Caco-2 (cell line): ENCODE results near the gene TLN1. TPM values are rescaled to one million over a fixed set of nuclear protein-coding genes. Genes with fewer than 3 reads are reported as not detected.

Experiments used
- BruUV-seq: library from RNA; stranded (reverse); fragments of 400-500 nt; replicated peaks from 2 replicates; lab custom pipeline; 2021; lab: Mats Ljungman, UMichigan
- CTCF ChIA-PET: fragments of 300-600 bp; sonication (Branson Sonifier 250); formaldehyde crosslinking; loops from one replicate; lab custom pipeline; 2022; ENCODE audit warnings: antibody characterized with exemption; lab: Charles Lee
- POLR2A ChIA-PET: fragments of 300-600 bp; sonication (Branson Sonifier 250); formaldehyde crosslinking; loops from one replicate; lab custom pipeline; 2022; ENCODE audit warnings: antibody characterized with exemption; lab: Charles Lee
- DNase-seq, 2 experiments: peaks; one replicate each; pipeline versions ENCODE4 v3.0.0 to v3.0.0-alpha.2; 2020 to 2022
- H3K27me3 ChIP-seq: replicated peaks from 2 replicates; pipeline ENCODE4 v1.6.0; 2011; ENCODE audit warnings: low read length; ENCODE audit not compliant: control insufficient read depth, insufficient read depth
- H3K36me3 ChIP-seq: 2 replicates; pipeline ENCODE4 v1.5.1; 2011; ENCODE audit warnings: low read length; ENCODE audit not compliant: control insufficient read depth, insufficient read depth
- H3K4me1 ChIP-seq: fragments of 250-450 bp; sonication (Bioruptor Pico); 2 replicates; pipeline ENCODE4 v1.5.1; 2020; ENCODE audit warnings: mild to moderate bottlenecking
- H3K4me3 ChIP-seq: 2 replicates; pipeline ENCODE4 v1.5.1; 2011; ENCODE audit warnings: low read depth, mild to moderate bottlenecking, control low read depth, low read length
- H3K9me3 ChIP-seq: fragments of 250-450 bp; sonication (Bioruptor Pico); 2 replicates; pipeline ENCODE4 v1.5.1; 2020; ENCODE audit warnings: mild to moderate bottlenecking, moderate library complexity
- H3K27ac Mint-ChIP-seq: one replicate; pipeline ENCODE4 v1.8.0; 2022; ENCODE audit warnings: mixed read lengths; ENCODE audit not compliant: unreplicated experiment
- H3K27me3 Mint-ChIP-seq: one replicate; pipeline ENCODE4 v1.8.0; 2022; ENCODE audit warnings: mixed read lengths; ENCODE audit not compliant: insufficient read depth, unreplicated experiment
- H3K36me3 Mint-ChIP-seq: one replicate; pipeline ENCODE4 v1.8.0; 2022; ENCODE audit warnings: mild to moderate bottlenecking, mixed read lengths; ENCODE audit not compliant: insufficient read depth, unreplicated experiment
- H3K4me1 Mint-ChIP-seq: one replicate; pipeline ENCODE4 v1.8.0; 2022; ENCODE audit warnings: low read depth, mixed read lengths; ENCODE audit not compliant: unreplicated experiment
- H3K4me3 Mint-ChIP-seq: one replicate; pipeline ENCODE4 v1.8.0; 2022; ENCODE audit warnings: mild to moderate bottlenecking, moderate library complexity, mixed read lengths; ENCODE audit not compliant: unreplicated experiment
- H3K9me3 Mint-ChIP-seq: one replicate; pipeline ENCODE4 v1.8.0; 2022; ENCODE audit warnings: mixed read lengths; ENCODE audit not compliant: unreplicated experiment
- intact Hi-C: fragments of 100-400 bp; cut with micrococcal nuclease; formaldehyde crosslinking; loops from one replicate; pipeline ENCODE4 v1.10.0; 2022; ENCODE audit not compliant: unreplicated experiment
- total RNA-seq: library from RNA; stranded (reverse); gene quantifications from 2 replicates; pipeline ENCODE4 v1.2.3, GENCODE V29; 2022
- TF ChIP-seq, protein P1 (sequence below), 2 experiments: fragments of 200-600 bp in 1 of 2; IDR thresholded peaks; 1 replicate in 1 of 2; 2 replicates in 1 of 2; pipeline versions ENCODE4 v1.5.1 to v1.8.0; 2011 to 2022; ENCODE audit warnings: antibody characterized with exemption in 1 of 2, control low read depth in 1 of 2, inconsistent platforms in 1 of 2, low read depth in 1 of 2, low read length in 1 of 2, mild to moderate bottlenecking in 1 of 2, moderate library complexity in 1 of 2; ENCODE audit not compliant: insufficient read depth in 1 of 2, severe bottlenecking in 1 of 2, unreplicated experiment in 1 of 2

Gene TLN1
- total RNA-seq, 1 experiment from 2014 or later, result 147 TPM

DNA sequence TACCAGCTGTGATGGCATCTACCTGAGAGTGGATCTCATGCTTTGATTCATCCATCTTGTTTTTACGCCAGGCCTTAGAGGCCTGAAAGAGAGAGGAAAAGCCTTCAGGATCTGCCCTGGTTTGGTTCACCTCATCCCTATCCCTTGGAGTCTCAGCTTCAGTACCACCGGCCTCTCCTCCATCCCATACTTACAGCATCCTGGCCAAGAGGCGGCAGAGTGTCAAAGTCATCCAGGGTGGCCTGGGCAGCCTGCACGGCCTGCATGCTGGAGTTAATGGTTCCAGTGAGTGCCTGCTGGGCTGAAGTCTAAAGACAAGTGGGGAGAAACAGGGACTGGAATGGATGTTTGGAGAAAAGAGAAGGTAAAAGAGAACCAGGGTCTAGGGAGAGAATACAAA lies 12.4 kb downstream of the TLN1 start:
- Histone ChIP-seq H3K4me1 (no peaks in the 10 kb centered on the region), H3K9me3 (no peaks in the 10 kb centered on the region), H3K4me3 (no peak overlapping the region), H3K27me3 (no peaks in the 10 kb centered on the region), H3K36me3 (peaks cover 12% of the 10 kb centered on the region)
- Mint-ChIP-seq H3K36me3 (peaks cover 80% of the 10 kb centered on the region), H3K9me3 (no peaks in the 10 kb centered on the region), H3K4me3 (no peak overlapping the region), H3K27ac (no peak overlapping the region), H3K27me3 (no peaks in the 10 kb centered on the region), H3K4me1 (no peaks in the 10 kb centered on the region)
- TF ChIP-seq, protein P1, sequence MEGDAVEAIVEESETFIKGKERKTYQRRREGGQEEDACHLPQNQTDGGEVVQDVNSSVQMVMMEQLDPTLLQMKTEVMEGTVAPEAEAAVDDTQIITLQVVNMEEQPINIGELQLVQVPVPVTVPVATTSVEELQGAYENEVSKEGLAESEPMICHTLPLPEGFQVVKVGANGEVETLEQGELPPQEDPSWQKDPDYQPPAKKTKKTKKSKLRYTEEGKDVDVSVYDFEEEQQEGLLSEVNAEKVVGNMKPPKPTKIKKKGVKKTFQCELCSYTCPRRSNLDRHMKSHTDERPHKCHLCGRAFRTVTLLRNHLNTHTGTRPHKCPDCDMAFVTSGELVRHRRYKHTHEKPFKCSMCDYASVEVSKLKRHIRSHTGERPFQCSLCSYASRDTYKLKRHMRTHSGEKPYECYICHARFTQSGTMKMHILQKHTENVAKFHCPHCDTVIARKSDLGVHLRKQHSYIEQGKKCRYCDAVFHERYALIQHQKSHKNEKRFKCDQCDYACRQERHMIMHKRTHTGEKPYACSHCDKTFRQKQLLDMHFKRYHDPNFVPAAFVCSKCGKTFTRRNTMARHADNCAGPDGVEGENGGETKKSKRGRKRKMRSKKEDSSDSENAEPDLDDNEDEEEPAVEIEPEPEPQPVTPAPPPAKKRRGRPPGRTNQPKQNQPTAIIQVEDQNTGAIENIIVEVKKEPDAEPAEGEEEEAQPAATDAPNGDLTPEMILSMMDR (IDR thresholded peaks at IDR 0.05; ENCODE audit: insufficient read depth in 1 of 2, low read depth in 1 of 2, low read length in 1 of 2, severe bottlenecking in 1 of 2, unreplicated experiment in 1 of 2), result no peak
- ChIA-PET CTCF (no interaction called here), POLR2A (no interaction called here)
- intact Hi-C loops, result no loop called here
- DNase-seq, result no peak
- TSS peak; percentile 18 for BruUV-seq

- H3K4me3 ChIP-seq, result no peak overlapping the region
- H3K4me1 ChIP-seq, result no peaks in the 10 kb centered on the region
- ChIA-PET CTCF (interaction anchor here (0.5 kb wide), 1 partner anchor 31 kb away, joined by 4 read pairs; no protein-coding TSS in a partner anchor), POLR2A (no interaction called here)
- no peaks in the 10 kb centered on the region for H3K4me1 Mint-ChIP-seq
- H3K36me3 Mint-ChIP-seq, result peaks cover 80% of the 10 kb centered on the region
- no peaks in the 10 kb centered on the region for H3K27me3 ChIP-seq
- intact Hi-C loops, result no loop called here
- H3K36me3 ChIP-seq, result peaks cover 12% of the 10 kb centered on the region
- no peak for DNase-seq
- H3K9me3 ChIP-seq, result no peaks in the 10 kb centered on the region
- no peak overlapping the region for H3K27ac Mint-ChIP-seq
- no peaks in the 10 kb centered on the region for H3K27me3 Mint-ChIP-seq
- H3K4me3 Mint-ChIP-seq, result no peak overlapping the region
- no TSS peak for BruUV-seq
- TF ChIP-seq, protein P1 (IDR thresholded peaks at IDR 0.05; ENCODE audit: insufficient read depth in 1 of 2, low read depth in 1 of 2, low read length in 1 of 2, severe bottlenecking in 1 of 2, unreplicated experiment in 1 of 2), result no peak
- no peaks in the 10 kb centered on the region for H3K9me3 Mint-ChIP-seq
Observed at GRCh38 chr9:35718721-35719511, 13.1 kb downstream of the TLN1 start.

- H3K4me1 ChIP-seq, result no peaks in the 10 kb centered on the region
- H3K36me3 ChIP-seq, result peaks cover 8% of the 10 kb centered on the region
- no peak for DNase-seq
- Mint-ChIP-seq H3K27ac (no peak overlapping the region), H3K4me1 (no peaks in the 10 kb centered on the region), H3K36me3 (peaks cover 70% of the 10 kb centered on the region), H3K27me3 (no peaks in the 10 kb centered on the region), H3K4me3 (no peak overlapping the region), H3K9me3 (no peaks in the 10 kb centered on the region)
- TF ChIP-seq, protein P1 (IDR thresholded peaks at IDR 0.05; ENCODE audit: insufficient read depth in 1 of 2, low read depth in 1 of 2, low read length in 1 of 2, severe bottlenecking in 1 of 2, unreplicated experiment in 1 of 2), result no peak
- H3K9me3 ChIP-seq, result no peaks in the 10 kb centered on the region
- BruUV-seq, result no TSS peak
- intact Hi-C loops, result no loop called here
- ChIA-PET CTCF (interaction anchor here (0.8 kb wide), 1 partner anchor 21 kb away, joined by 3 read pairs; no protein-coding TSS in a partner anchor), POLR2A (no interaction called here)
- no peak overlapping the region for H3K4me3 ChIP-seq
- H3K27me3 ChIP-seq, result no peaks in the 10 kb centered on the region
Observed at GRCh38 chr9:35717132-35717870, 14.7 kb downstream of the TLN1 start.
